Measurements from ENCODE around the gene ARIH2.

The ARIH2 gene

DNA sequence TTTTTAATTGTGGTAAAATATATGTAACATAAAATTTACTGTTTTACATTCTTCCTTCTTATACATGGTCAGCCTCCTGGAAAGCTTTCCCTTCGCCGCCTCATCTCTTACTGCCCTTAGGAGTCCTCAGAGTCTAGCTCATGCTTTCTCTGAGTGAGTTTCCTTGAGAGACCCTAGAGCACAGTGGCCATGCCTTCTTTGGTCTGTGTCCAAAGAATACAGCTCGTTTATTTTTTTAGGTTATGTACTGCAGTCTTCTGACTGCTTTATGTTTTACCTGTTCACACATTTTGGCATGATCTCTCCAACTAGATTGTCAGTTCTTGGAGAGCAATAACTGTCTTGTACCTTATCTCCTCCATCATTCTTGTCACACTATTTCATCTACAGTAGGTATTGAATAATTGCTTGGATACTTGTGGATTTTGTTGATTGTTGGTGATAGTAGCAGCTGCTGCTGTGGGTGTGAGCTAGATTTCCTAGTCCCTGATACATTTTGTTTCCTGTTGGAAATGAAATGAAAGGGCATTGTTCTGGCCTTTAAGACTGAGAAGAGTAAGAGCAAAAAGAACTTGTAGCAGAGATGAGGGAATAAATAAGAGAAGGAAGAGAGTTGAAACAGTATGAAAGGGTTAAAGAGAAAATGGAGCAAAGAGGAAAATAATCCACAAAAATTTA, 10.9 kb downstream of the ARIH2 start:
- DNase-seq = no peak

GRCh38 chr3:48930590-48930989, 11.9 kb downstream of the ARIH2 start:
- DNase-seq = no peak

GRCh38 chr3:48931944-48932580, 13.4 kb downstream of the ARIH2 start:
- DNase-seq = no peak

DNA sequence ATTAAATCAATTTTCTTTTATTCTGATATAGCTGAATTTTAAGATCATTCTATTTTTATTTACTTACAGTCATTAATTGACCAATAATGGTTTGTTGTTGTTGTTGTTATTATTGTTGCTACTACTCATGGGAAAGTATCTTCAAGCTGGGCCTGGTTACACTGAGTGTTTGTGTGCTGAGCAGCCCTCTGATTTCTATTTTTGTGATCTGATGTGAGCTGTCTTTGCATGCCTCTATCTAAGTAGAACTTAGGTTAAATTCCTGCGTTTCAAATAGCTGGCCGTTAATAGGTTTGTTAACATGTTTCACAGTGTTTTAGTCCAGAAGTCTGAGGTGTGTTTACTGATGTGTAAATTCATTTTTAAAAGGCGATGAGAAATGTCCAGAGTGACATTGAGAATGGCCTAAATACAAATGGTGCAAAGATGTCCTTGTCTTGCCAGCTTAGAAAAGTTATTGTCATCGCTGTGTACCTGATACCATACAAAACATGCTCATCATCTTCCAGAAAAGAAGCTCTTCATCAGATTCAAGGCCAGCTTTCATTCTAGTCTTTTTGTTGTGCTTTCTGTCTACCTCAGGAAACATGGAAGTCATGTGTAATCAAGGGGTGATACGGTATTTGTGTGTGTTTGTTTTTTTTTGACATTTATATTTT, 15.8 kb downstream of the ARIH2 start:
- DNase-seq = no peak

GRCh38 chr3:48935530-48935929, 16.9 kb downstream of the ARIH2 start:
- DNase-seq = no peak

DNA sequence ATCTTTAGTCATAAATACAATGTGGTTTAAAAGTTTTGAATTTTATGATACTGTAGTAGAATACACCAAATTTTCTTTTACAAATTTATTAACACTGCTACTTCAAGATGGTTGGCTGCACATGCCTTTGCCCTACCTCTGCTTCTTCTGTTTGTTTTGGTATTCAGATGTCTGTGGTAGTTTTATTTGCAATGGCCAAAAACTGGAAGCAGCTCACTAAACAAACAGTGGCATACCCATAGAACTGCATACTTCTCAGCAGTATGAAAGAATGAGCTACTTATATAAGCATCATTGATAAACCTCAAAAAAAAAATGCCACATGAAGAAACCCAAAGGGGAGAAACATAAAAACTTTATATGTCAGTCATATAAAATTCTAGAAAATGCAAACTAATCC, 19.5 kb downstream of the ARIH2 start:
- DNase-seq = no peak

DNA sequence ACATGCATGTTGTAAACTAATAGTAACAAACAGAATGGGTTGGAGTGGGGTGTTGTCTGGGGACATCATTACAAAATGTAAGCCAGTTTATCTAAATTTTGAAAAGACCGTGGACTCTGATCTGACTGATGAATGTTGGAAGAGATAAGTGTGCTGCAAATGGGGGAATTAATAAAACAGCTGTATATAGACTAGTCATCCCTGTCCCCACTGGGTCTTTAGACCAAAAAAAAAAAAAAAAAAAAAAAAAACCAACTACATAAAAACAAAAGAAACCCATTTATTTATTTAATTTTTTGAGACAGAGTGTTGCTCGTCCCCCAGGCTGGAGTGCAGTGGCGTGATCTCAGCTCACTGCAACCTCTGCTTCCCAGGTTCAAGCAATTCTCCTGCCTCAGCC, 20.0 kb downstream of the ARIH2 start:
- no peak for DNase-seq

GRCh38 chr3:48945432-48945831, 26.8 kb downstream of the ARIH2 start:
- no peak for DNase-seq

GRCh38 chr3:48945891-48946549, 27.4 kb downstream of the ARIH2 start:
- no peak for DNase-seq

DNA sequence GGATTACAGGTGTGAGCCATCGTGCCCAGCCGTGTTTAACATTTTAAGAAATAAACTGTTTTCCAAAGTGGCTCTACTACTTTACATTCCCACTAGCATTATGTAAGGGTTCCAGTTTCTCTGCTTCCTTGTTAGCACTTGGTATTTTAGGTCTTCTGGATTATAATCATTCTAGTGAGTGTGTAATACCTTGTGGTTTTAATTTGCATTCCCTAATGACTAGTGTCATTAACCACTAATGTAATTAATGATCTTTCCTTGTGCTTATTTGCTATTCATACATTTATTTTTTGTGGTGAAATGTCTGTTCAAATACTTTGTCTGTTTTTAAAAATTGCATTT, 30.7 kb downstream of the ARIH2 start:
- no peak for DNase-seq

DNA sequence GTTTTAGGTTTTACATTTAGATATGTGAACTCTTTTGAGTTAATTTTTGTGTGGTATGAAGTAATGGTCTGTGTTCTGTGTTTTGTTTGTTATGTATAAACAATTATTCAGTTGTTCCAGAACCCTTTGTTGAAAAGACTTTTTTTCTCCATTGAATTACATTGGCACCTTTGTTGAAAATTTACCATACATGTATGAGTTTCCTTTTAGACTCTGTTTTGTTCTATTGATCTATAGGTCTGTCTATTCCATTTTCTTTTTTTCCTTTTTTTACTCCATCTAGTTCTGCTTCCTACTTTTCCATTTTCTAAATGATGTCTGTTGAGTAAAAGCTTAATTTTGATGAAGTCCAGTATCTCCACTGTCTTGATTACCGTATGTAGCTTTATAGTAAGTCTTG, 31.4 kb downstream of the ARIH2 start:
- DNase-seq = no peak

DNA sequence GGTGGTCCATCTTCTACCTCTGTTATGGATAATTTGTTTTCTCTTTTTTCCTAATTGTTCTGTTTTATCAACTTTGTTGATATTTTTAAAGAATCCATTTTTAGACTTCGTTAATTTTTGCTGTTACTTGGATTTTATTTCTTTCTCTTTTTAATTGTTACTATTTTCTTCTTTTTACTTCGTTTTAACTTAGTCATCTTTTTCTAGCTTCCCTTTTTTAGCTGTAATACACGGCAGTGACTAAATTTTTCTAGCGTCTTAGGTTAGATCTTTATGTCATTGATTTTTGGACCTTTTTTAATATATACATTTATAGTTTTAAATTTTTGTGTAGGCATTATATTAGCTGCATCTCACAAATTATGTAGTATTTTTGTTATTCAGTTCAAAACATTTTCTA, 33.1 kb downstream of the ARIH2 start:
- no peak for DNase-seq

DNA sequence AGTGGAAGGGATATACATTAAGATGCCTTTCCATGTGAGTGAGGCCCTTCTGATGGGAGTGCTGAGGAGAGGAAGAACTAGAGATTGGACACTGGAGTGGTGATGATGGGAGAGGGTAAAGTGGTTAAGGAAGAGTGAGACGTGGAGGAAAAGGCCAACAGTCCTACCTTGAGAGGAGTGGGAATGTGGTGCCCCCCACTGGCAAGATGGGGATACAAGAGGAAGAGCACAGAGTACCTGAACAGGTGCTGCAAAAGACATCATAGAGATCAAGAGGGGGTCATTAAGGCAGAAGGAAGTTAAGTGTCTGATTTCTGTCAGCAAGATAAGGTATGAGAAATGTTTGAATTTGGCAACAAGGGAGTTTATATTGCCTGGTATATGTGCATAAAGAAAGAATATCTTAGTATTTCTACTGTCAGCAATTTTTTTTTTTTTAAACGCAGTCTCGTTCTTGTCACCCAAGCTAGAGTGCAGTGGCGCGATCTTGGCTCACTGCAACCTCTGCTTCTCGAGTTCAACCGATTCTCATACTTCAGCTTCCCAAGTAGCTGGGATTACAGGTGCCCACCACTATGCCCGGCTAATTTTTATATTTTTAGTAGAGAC, 34.0 kb downstream of the ARIH2 start:
- peak; percentile 44 for DNase-seq

- no peak for DNase-seq
These were observed 38.5 kb downstream of the ARIH2 start for GRCh38 chr3:48957006-48957705.

GRCh38 chr3:48960841-48961413, 42.3 kb downstream of the ARIH2 start:
- DNase-seq = no peak

DNA sequence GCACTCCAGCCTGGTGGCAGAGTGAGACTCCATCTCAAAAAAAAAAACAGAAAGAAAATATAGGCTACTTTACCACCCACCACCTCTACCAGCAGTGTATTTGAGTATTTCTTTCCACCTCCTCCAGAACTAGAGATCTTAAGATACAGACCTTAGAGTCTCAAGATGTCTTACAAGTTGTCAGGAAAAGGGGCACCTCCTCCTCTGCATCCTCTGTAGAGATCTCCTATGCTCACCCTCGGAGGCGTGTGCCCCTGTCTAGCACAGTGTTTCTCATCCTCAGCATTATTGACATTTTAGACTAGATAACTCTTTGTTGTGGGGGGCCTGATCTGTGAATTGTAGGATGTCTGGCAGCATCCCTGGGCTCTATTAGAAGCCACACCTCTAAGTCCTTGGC, 43.7 kb downstream of the ARIH2 start:
- DNase-seq = no peak

- DNase-seq = no peak
These were observed 44.3 kb downstream of the ARIH2 start for GRCh38 chr3:48962939-48963338.

DNA sequence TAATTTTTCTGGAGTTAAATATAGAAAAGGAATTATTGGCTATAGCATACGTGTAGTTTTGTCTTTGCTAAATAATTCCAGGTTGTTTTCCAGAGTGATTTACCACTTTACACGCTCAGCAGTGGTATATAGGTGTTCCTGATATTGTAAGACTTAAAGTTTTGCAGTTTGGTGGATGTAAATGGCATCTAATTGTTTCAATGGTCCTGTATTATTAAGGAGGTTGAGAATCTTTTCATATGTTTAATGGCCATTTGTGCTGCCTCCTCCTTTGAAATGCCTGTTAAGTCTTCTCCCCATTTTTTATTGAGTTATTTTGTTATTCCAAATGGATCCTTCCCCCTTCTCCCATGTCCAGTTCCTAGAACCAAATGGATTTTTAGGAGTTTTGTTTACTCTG, 44.9 kb downstream of the ARIH2 start:
- DNase-seq = no peak

- no peak for DNase-seq
These were observed 47.7 kb downstream of the ARIH2 start for GRCh38 chr3:48966367-48966766.

GRCh38 chr3:48966876-48967361, 48.3 kb downstream of the ARIH2 start:
- DNase-seq = no peak

- DNase-seq = no peak
These were observed 51.9 kb downstream of the ARIH2 start for GRCh38 chr3:48970586-48970985.
